ENCODE data around the gene LPP. TPM values are rescaled to one million over a fixed set of nuclear protein-coding genes. Genes with fewer than 3 reads are reported as not detected.

The LPP gene
- total and polyA plus RNA-seq, 5 donors from 2014 or later, result 14.5 to 102 (median 21.7) TPM

DNA sequence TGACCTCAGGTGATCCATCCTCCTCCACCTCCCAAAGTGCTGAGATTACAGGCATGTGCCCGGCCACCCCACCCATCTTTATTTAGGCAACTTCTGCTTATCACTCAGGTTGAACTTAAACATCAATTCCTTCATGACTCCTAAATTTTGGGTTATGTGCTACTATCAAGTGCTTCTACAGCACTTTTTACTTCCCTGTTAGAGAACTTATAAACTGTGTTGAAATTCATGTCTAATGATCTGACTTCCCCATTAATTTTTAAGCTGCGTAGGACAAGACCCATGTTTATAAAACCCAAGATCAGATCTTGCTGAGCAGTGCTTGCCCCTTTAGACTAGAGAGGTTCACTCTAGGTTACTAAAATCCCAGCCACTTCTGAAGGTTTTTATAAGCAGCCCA is 751.6 kb downstream of the LPP start:
- H3K36me3 ChIP-seq (ENCODE audit: control insufficient read depth, insufficient read depth, low read length), result no peaks in the 10 kb centered on the region
- Mint-ChIP-seq H3K27ac (no peak overlapping the region), H3K36me3 (peaks cover 16% of the 10 kb centered on the region), H3K4me3 (no peak overlapping the region), H3K9me3 (peaks cover 0 to 3% (median 0%) of the 10 kb centered on the region in 7 donors), H3K27me3 (no peaks in the 10 kb centered on the region), H3K4me1 (no peaks in the 10 kb centered on the region)
- H3K9me3 ChIP-seq (ENCODE audit: control insufficient read depth in 2 of 2, low read length in 2 of 2), result no peaks in the 10 kb centered on the region
- no peak overlapping the region for H3K27ac ChIP-seq (ENCODE audit: insufficient read depth, low read length, poor library complexity, severe bottlenecking)
- H3K27me3 ChIP-seq (ENCODE audit: control insufficient read depth, insufficient read depth, low read length), result no peaks in the 10 kb centered on the region
- H3K4me1 ChIP-seq (ENCODE audit: control insufficient read depth, insufficient read depth, low read length, poor library complexity, severe bottlenecking), result no peaks in the 10 kb centered on the region
- DNase-seq (no peak), ATAC-seq (ENCODE audit: low read depth in 2 of 2) (no peak)
- H3K4me3 ChIP-seq (ENCODE audit: low read depth, low read length), result no peak overlapping the region

DNA sequence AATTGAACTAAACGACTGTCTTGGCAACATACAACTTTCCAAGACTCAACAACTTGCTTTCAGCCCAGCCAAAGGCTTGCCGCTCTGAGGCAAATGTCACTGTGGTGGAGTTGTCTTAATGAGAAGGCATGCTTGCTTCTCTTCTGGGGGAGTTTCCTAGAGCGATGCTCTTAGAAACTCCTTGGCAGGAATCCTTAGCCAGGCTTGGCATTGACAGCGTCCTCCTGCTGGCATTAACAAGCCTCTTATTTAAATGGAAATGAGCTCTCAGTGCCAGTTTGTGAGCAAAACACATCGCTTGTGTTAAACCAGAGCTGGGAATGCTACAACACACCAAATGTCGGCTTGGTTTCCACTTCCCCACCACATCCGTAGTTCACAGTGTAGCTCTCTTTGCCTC is 752.3 kb downstream of the LPP start:
- no peaks in the 10 kb centered on the region for H3K27me3 ChIP-seq (ENCODE audit: control insufficient read depth, insufficient read depth, low read length)
- H3K4me3 ChIP-seq (ENCODE audit: low read depth, low read length), result no peak overlapping the region
- ATAC-seq (ENCODE audit: low read depth in 2 of 2) (no peak), DNase-seq (no peak)
- no peaks in the 10 kb centered on the region for H3K4me1 ChIP-seq (ENCODE audit: control insufficient read depth, insufficient read depth, low read length, poor library complexity, severe bottlenecking)
- H3K36me3 ChIP-seq (ENCODE audit: control insufficient read depth, insufficient read depth, low read length), result no peaks in the 10 kb centered on the region
- H3K9me3 ChIP-seq (ENCODE audit: control insufficient read depth in 2 of 2, low read length in 2 of 2), result no peaks in the 10 kb centered on the region
- peaks cover 16% of the 10 kb centered on the region for H3K36me3 Mint-ChIP-seq
- no peak overlapping the region for H3K27ac Mint-ChIP-seq
- H3K4me1 Mint-ChIP-seq, result peaks cover 0 to 1% (median 0%) of the 10 kb centered on the region in 4 donors
- no peak overlapping the region for H3K27ac ChIP-seq (ENCODE audit: insufficient read depth, low read length, poor library complexity, severe bottlenecking)
- H3K27me3 Mint-ChIP-seq, result no peaks in the 10 kb centered on the region
- peaks cover 0 to 3% (median 0%) of the 10 kb centered on the region in 7 donors for H3K9me3 Mint-ChIP-seq
- no peak overlapping the region for H3K4me3 Mint-ChIP-seq

DNA sequence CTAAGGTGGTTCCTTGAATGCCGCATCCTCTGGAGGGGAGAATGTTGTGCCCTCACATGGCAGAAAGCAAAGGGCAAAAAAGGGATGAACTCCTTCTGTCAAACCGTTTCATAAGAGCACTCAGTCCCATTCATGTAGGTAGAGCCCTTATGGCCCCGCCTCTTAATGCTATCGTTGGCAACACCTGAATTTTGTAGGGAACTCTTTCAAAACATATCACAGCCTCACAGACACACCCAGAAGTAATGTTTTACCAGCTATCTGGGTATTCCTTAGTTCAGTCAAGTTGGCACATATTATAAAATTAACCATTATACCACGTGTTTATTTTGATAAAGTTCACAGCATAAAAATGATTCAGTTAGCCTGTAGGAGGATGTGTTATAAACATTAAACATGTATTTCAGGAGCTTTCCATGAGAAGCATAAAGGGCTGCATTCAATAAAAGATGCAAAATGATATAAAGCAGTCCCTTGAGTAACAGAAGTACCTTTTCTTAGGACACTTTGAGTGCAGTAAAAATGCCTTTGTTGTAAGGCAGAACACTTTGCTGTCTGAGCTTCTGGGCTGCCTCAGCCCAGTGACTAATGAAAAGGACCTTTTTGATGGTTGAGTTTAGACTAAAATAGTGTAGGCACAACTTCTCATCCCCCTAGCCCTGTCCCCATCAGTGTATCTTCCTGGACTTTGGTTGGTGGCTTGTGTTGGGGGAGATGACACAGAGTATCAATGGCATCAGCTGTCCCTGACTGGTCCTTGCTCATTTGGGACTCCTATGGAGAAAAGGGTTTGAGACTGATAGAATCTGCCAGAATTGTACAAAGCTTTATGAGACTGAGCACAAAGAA is 754.3 kb downstream of the LPP start:
- H3K36me3 Mint-ChIP-seq, result peaks cover 16% of the 10 kb centered on the region
- no peak for ATAC-seq (ENCODE audit: low read depth in 2 of 2)

DNA sequence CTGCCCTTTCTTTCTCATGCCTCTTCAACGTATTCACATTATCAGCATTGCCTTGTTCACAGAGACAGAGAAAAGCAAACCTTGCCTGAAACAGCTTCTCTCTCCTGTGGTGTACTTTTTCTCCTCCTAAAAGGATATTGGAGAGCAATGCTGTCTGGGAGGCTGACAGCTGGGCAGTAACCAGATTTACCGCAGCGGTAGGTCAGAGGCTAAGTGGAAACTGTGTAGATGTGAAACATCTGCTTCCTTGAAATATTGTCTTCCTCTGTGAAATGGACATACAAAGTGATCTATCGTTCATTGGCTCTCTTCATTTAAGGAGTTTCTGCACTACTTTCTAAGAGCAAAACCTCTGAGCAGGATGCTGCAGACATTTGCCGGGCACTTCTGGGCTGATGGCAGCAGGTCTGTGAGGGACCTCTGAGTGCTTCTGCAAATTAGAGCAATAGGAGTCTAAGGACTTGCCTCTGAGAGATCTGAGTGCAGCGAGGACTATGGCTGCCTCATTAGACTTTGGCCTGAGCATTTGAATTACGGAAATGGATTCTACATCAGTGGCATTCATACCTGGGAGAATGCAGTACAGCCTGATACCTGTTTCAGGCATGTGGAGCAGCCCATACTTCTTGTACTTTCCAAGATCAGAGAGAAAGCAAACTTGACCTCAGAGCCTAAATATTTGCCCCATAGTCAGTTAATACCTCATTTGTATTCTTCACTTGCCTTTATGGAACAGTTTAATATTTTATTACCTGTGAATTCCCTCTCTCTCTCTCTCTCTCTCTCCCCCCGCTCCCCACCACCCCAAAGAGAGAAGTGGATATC is 757.3 kb downstream of the LPP start:
- H3K27ac Mint-ChIP-seq, result no peak overlapping the region

More for the DNA sequence above, 754.3 kb downstream of the LPP start:
- Histone ChIP-seq H3K27ac (ENCODE audit: insufficient read depth, low read length, poor library complexity, severe bottlenecking) (no peak overlapping the region), H3K4me1 (ENCODE audit: control insufficient read depth, insufficient read depth, low read length, poor library complexity, severe bottlenecking) (no peaks in the 10 kb centered on the region), H3K9me3 (ENCODE audit: control insufficient read depth in 2 of 2, low read length in 2 of 2) (no peaks in the 10 kb centered on the region), H3K27me3 (ENCODE audit: control insufficient read depth, insufficient read depth, low read length) (no peaks in the 10 kb centered on the region), H3K4me3 (ENCODE audit: low read depth, low read length) (no peak overlapping the region), H3K36me3 (ENCODE audit: control insufficient read depth, insufficient read depth, low read length) (no peaks in the 10 kb centered on the region)
- Mint-ChIP-seq H3K27me3 (no peaks in the 10 kb centered on the region), H3K4me1 (peaks cover 0 to 3% (median 0%) of the 10 kb centered on the region in 4 donors), H3K4me3 (no peak overlapping the region), H3K9me3 (peaks cover 0 to 4% (median 0%) of the 10 kb centered on the region in 7 donors), H3K27ac (peak overlapping the region in 1 of 3 donors; percentile 78)
- no peak for DNase-seq

DNA sequence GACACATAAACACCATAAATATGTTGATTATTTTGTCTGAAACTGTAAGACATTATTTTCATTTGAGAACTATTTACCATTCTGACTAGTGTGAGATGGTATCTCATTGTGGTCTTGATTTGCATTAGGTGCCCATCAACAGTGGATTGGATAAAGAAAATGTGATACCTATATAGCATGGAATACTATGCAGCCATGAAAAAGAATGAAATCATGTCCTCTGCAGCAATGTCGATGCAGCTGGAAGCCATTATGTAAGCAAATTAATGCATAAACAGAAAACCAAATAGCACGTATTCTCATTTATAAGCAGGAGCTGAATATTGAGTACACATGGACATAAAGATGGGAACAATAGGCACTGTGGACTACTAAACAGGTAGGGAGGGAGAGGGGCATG is 759.1 kb downstream of the LPP start:
- Mint-ChIP-seq H3K27ac (no peak overlapping the region), H3K27me3 (no peaks in the 10 kb centered on the region), H3K9me3 (peaks cover 0 to 3% (median 0%) of the 10 kb centered on the region in 7 donors), H3K4me3 (no peak overlapping the region), H3K4me1 (peaks cover 18 to 38% (median 35%) of the 10 kb centered on the region in 4 donors), H3K36me3 (peaks cover 5% of the 10 kb centered on the region)
- DNase-seq (no peak), ATAC-seq (ENCODE audit: low read depth in 2 of 2) (no peak)
- H3K27ac ChIP-seq (ENCODE audit: insufficient read depth, low read length, poor library complexity, severe bottlenecking), result no peak overlapping the region
- no peak overlapping the region for H3K4me3 ChIP-seq (ENCODE audit: low read depth, low read length)
- H3K4me1 ChIP-seq (ENCODE audit: control insufficient read depth, insufficient read depth, low read length, poor library complexity, severe bottlenecking), result peaks cover 19% of the 10 kb centered on the region
- H3K36me3 ChIP-seq (ENCODE audit: control insufficient read depth, insufficient read depth, low read length), result no peaks in the 10 kb centered on the region
- H3K27me3 ChIP-seq (ENCODE audit: control insufficient read depth, insufficient read depth, low read length), result no peaks in the 10 kb centered on the region
- H3K9me3 ChIP-seq (ENCODE audit: control insufficient read depth in 2 of 2, low read length in 2 of 2), result no peaks in the 10 kb centered on the region

More for the DNA sequence above, 757.3 kb downstream of the LPP start:
- H3K27me3 ChIP-seq (ENCODE audit: control insufficient read depth, insufficient read depth, low read length), result no peaks in the 10 kb centered on the region
- no peaks in the 10 kb centered on the region for H3K36me3 ChIP-seq (ENCODE audit: control insufficient read depth, insufficient read depth, low read length)
- no peaks in the 10 kb centered on the region for H3K9me3 ChIP-seq (ENCODE audit: control insufficient read depth in 2 of 2, low read length in 2 of 2)
- no peak overlapping the region for H3K4me3 ChIP-seq (ENCODE audit: low read depth, low read length)
- no peak for DNase-seq
- peaks cover 0 to 3% (median 0%) of the 10 kb centered on the region in 7 donors for H3K9me3 Mint-ChIP-seq
- peaks cover 5% of the 10 kb centered on the region for H3K36me3 Mint-ChIP-seq
- H3K4me3 Mint-ChIP-seq, result no peak overlapping the region
- H3K4me1 ChIP-seq (ENCODE audit: control insufficient read depth, insufficient read depth, low read length, poor library complexity, severe bottlenecking), result peaks cover under 1% of the 10 kb centered on the region
- ATAC-seq (ENCODE audit: low read depth in 2 of 2), result no peak
- no peaks in the 10 kb centered on the region for H3K27me3 Mint-ChIP-seq
- H3K4me1 Mint-ChIP-seq, result peaks cover 2 to 20% (median 18%) of the 10 kb centered on the region in 4 donors
- H3K27ac ChIP-seq (ENCODE audit: insufficient read depth, low read length, poor library complexity, severe bottlenecking), result no peak overlapping the region

DNA sequence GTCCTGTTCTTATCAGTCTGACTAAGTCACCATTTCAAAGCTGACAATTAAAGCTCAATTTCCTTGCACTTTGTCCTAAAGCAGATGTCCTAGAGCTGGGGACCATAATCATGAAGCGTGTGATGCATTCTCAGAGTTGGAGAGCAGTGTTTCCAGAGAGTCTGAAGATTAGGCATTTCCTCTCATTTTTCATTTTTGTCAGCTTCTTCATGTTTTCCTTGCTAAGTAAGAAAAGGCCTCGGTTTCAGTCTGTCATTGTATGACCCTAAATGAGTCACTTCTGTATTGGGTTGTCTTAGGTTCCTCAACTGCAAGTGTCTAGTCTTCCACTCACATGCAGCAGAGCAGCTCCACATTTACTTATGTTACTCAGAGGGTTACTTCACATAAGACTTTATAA is 760.6 kb downstream of the LPP start:
- Mint-ChIP-seq H3K27ac (peak overlapping the region; percentile 24 to 61 (median 50)), H3K4me3 (no peak overlapping the region), H3K4me1 (peaks cover 18 to 47% (median 37%) of the 10 kb centered on the region in 4 donors), H3K36me3 (peaks cover 5% of the 10 kb centered on the region), H3K27me3 (no peaks in the 10 kb centered on the region), H3K9me3 (peaks cover 0 to 3% (median 0%) of the 10 kb centered on the region in 7 donors)
- Histone ChIP-seq H3K9me3 (ENCODE audit: control insufficient read depth in 2 of 2, low read length in 2 of 2) (no peaks in the 10 kb centered on the region), H3K4me3 (ENCODE audit: low read depth, low read length) (no peak overlapping the region), H3K27ac (ENCODE audit: insufficient read depth, low read length, poor library complexity, severe bottlenecking) (no peak overlapping the region), H3K4me1 (ENCODE audit: control insufficient read depth, insufficient read depth, low read length, poor library complexity, severe bottlenecking) (peaks cover 21% of the 10 kb centered on the region), H3K36me3 (ENCODE audit: control insufficient read depth, insufficient read depth, low read length) (no peaks in the 10 kb centered on the region), H3K27me3 (ENCODE audit: control insufficient read depth, insufficient read depth, low read length) (no peaks in the 10 kb centered on the region)
- DNase-seq (peak in 1 of 3 donors; percentile 46), ATAC-seq (ENCODE audit: low read depth in 2 of 2) (no peak)

DNA sequence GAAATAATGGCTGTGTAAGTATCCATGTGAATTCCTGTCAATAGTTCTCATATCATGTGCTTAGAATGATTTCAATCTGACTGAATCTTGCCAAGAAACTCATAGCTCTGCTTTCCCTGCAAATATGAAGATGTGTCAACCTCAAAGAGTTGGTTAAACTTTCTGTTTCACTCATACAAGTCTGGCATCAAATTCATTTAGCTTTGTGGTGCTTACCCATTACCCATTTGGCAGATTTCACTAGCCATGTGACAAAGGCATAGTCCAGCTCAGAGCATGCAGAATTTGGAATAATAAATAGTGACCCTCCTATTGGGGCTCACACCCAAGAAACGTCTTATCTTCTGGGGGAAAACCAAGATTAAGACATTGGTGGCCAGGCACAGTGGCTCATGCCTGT is 761.2 kb downstream of the LPP start:
- Histone ChIP-seq H3K4me1 (ENCODE audit: control insufficient read depth, insufficient read depth, low read length, poor library complexity, severe bottlenecking) (peaks cover 21% of the 10 kb centered on the region), H3K4me3 (ENCODE audit: low read depth, low read length) (no peak overlapping the region), H3K36me3 (ENCODE audit: control insufficient read depth, insufficient read depth, low read length) (no peaks in the 10 kb centered on the region), H3K27me3 (ENCODE audit: control insufficient read depth, insufficient read depth, low read length) (no peaks in the 10 kb centered on the region), H3K27ac (ENCODE audit: insufficient read depth, low read length, poor library complexity, severe bottlenecking) (no peak overlapping the region), H3K9me3 (ENCODE audit: control insufficient read depth in 2 of 2, low read length in 2 of 2) (no peaks in the 10 kb centered on the region)
- peak in 1 of 3 donors; percentile 51 for DNase-seq
- no peak for ATAC-seq (ENCODE audit: low read depth in 2 of 2)
- Mint-ChIP-seq H3K9me3 (peaks cover 0 to 1% (median 0%) of the 10 kb centered on the region in 7 donors), H3K27ac (peak overlapping the region in 2 of 3 donors; percentile 24 to 50), H3K27me3 (no peaks in the 10 kb centered on the region), H3K4me1 (peaks cover 18 to 47% (median 37%) of the 10 kb centered on the region in 4 donors), H3K36me3 (peaks cover 1% of the 10 kb centered on the region), H3K4me3 (no peak overlapping the region)

All from CD4-positive, CD25-positive, alpha-beta regulatory T cell (primary cell).